ENCODE data around the gene SHROOM3.

The SHROOM3 gene

GRCh38 chr4:76750716-76751115 is 315.7 kb downstream of the SHROOM3 start:
- no peak for ATAC-seq
- TF ChIP-seq TSHZ2 (CRISPR knock-in tag; IDR thresholded peaks at IDR 0.05) (no peak), SNAI2 (CRISPR knock-in tag; IDR thresholded peaks at IDR 0.05) (no peak), CREB5 (CRISPR knock-in tag; IDR thresholded peaks at IDR 0.05; ENCODE audit: low read depth) (no peak), CSDC2 (CRISPR knock-in tag; IDR thresholded peaks at IDR 0.05) (no peak), PATZ1 (CRISPR knock-in tag; IDR thresholded peaks at IDR 0.05; ENCODE audit: borderline replicate concordance) (no peak), ESRRG (CRISPR knock-in tag; IDR thresholded peaks at IDR 0.05) (no peak), PPARA (CRISPR knock-in tag; IDR thresholded peaks at IDR 0.05; ENCODE audit: borderline replicate concordance) (no peak), ZNF8 (CRISPR knock-in tag; IDR thresholded peaks at IDR 0.05) (no peak), ZC3H10 (CRISPR knock-in tag; IDR thresholded peaks at IDR 0.05) (no peak), POU6F1 (CRISPR knock-in tag; IDR thresholded peaks at IDR 0.05; ENCODE audit: borderline replicate concordance, low read depth) (no peak), ZFP3 (CRISPR knock-in tag; IDR thresholded peaks at IDR 0.05) (no peak), ARNTL (CRISPR knock-in tag; IDR thresholded peaks at IDR 0.05; ENCODE audit: borderline replicate concordance, low read depth) (no peak), GLIS3 (CRISPR knock-in tag; IDR thresholded peaks at IDR 0.05) (no peak), OSR1 (CRISPR knock-in tag; IDR thresholded peaks at IDR 0.05) (no peak), ZNF565 (CRISPR knock-in tag; conservative IDR thresholded peaks at IDR 0.05; ENCODE audit: low read depth) (no peak)

GRCh38 chr4:76751612-76752343 is 316.7 kb downstream of the SHROOM3 start:
- no peak for ATAC-seq
- TF ChIP-seq ZNF8 (CRISPR knock-in tag; IDR thresholded peaks at IDR 0.05) (peak; percentile 96), TSHZ2 (CRISPR knock-in tag; IDR thresholded peaks at IDR 0.05) (no peak)

GRCh38 chr4:76752861-76753501 is 318.0 kb downstream of the SHROOM3 start:
- peak; percentile 94 for ATAC-seq
- TF ChIP-seq ISL1 (CRISPR knock-in tag; IDR thresholded peaks at IDR 0.05) (peak; percentile 38; the same call in 1 of the 2 replicates), CSRNP3 (CRISPR knock-in tag; IDR thresholded peaks at IDR 0.05) (no peak), BACH2 (CRISPR knock-in tag; IDR thresholded peaks at IDR 0.05; ENCODE audit: borderline replicate concordance) (no peak), TCF4 (CRISPR knock-in tag; IDR thresholded peaks at IDR 0.05; ENCODE audit: borderline replicate concordance) (peak; percentile 44; the same call in 1 of the 2 replicates), SNAI2 (CRISPR knock-in tag; IDR thresholded peaks at IDR 0.05) (0 out of 2 replicates have a peak, but pooled peaks have one; percentile 45)
